ENCODE data around the gene NAV1.
"Not testable (repeated sequence)": the region's sequence is repeated elsewhere in the genome, so short reads cannot be mapped to it uniquely, and the experiment has no call there.

The NAV1 gene
- long read RNA-seq, partial matches to known transcripts = 2 of 7 reads
- long read RNA-seq, other reads (novel, unspliced or antisense) = 5 of 7 reads

- TF ChIP-seq GABPA (IDR thresholded peaks at IDR 0.05; ENCODE audit: low read depth) (no peak), CTCF (IDR thresholded peaks at IDR 0.05; ENCODE audit: insufficient read depth, low read length) (no peak), SPI1 (IDR thresholded peaks at IDR 0.05; ENCODE audit: borderline replicate concordance, low read depth) (no peak), REST (IDR thresholded peaks at IDR 0.05; ENCODE audit: insufficient replicate concordance, low read depth) (no peak), POLR2AphosphoS5 (IDR thresholded peaks at IDR 0.05; ENCODE audit: low read depth) (no peak)
- Histone ChIP-seq H3K4me3 (replicated peaks; ENCODE audit: insufficient read depth, low read length) (peak within 1 kb of the TSS; percentile 26), H3K27me3 (ENCODE audit: insufficient read depth, poor library complexity, severe bottlenecking) (peaks cover 52% of the 10 kb centered on the region), H3K27ac (replicated peaks) (no peak within 1 kb of the TSS)
- peak; percentile 14 to 21 for DNase-seq (ENCODE audit: low read depth in 1 of 2, low spot score in 1 of 2)
Observed at GRCh38 chr1:201538612-201539551, at the start of gene NAV1. NAV1 (plus strand) TSS chr1:201539127; CDS start chr1:201622885, 83,758 bp downstream.

DNA sequence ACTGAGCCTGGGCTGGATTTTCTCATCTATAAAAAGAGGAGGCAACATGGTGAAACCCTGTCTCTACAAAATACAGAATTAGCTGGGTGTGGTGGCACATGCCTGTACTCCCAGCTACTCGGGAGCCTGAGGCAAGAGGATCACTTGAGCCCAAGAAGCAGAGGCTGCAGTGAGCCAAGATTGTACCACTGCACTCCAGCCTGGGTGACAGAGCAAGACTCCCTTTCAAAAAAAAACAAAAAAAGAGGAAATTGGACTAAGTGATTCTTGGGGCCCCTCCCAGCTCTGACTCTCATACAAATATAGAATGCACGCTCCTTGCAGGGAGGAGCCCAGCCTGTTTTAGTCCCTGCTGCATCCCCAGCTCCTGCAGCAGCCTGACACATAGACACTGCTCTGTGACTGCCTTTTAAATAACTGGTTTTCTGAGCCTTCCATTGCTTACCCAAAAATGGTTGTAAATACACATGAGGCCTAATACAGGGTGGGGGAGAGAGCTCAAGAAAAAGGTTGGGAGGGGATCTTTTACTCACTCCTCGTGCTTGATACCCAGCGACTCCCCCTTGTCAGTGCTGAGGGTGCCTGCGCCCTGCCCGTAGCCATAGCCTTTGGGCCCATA lies 49.2 kb upstream of the NAV1 start:
- DNase-seq (ENCODE audit: low read depth in 1 of 2, low spot score in 1 of 2) = peak in 1 of 2 experiments; percentile 6
- H3K4me3 ChIP-seq (replicated peaks; ENCODE audit: insufficient read depth, low read length) = no peak overlapping the region
- TF ChIP-seq SPI1 (IDR thresholded peaks at IDR 0.05; ENCODE audit: borderline replicate concordance, low read depth) (peak; percentile 35; the same call in 1 of the 2 replicates), GABPA (IDR thresholded peaks at IDR 0.05; ENCODE audit: low read depth) (no peak)
- no peaks in the 10 kb centered on the region for H3K27me3 ChIP-seq (ENCODE audit: insufficient read depth, poor library complexity, severe bottlenecking)
- no peak overlapping the region for H3K27ac ChIP-seq (replicated peaks)

DNA sequence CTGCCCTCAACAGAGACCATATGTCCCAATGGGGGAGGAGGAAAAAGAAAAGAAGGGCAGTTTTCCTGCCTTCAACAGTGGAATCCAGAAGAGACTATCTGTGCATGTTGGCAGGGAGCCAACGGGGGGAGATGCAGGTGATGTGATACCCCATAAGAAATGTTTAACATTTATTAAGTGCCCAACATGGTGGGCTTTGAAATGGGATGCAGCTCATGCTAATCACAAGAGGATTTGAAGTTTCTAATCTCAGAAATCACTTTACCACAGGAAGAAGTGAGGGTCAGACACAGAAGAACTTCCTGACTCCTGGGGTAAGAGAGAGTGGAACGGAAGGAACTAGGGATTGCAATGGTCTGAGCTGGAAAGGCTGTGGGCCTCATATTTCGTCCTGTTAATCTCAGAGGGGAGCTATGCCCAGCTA lies 48.2 kb upstream of the NAV1 start:
- Histone ChIP-seq H3K27me3 (ENCODE audit: insufficient read depth, poor library complexity, severe bottlenecking) (no peaks in the 10 kb centered on the region), H3K4me3 (replicated peaks; ENCODE audit: insufficient read depth, low read length) (no peak overlapping the region), H3K27ac (replicated peaks) (no peak overlapping the region)
- no peak for DNase-seq (ENCODE audit: low read depth in 1 of 2, low spot score in 1 of 2)
- no peak for TF ChIP-seq SPI1 (IDR thresholded peaks at IDR 0.05; ENCODE audit: borderline replicate concordance, low read depth)
- TF ChIP-seq REST (IDR thresholded peaks at IDR 0.05; ENCODE audit: insufficient replicate concordance, low read depth) = no peak
- no peak for TF ChIP-seq GABPA (IDR thresholded peaks at IDR 0.05; ENCODE audit: low read depth)
- no peak for TF ChIP-seq POLR2AphosphoS5 (IDR thresholded peaks at IDR 0.05; ENCODE audit: low read depth)

- DNase-seq (ENCODE audit: low read depth in 1 of 2, low spot score in 1 of 2) = no peak
- TF ChIP-seq REST (IDR thresholded peaks at IDR 0.05; ENCODE audit: insufficient replicate concordance, low read depth) = no peak
- TF ChIP-seq POLR2AphosphoS5 (IDR thresholded peaks at IDR 0.05; ENCODE audit: low read depth) = no peak
- TF ChIP-seq CTCF (IDR thresholded peaks at IDR 0.05; ENCODE audit: insufficient read depth, low read length) = no peak
- TF ChIP-seq SPI1 (IDR thresholded peaks at IDR 0.05; ENCODE audit: borderline replicate concordance, low read depth) = no peak
- TF ChIP-seq GABPA (IDR thresholded peaks at IDR 0.05; ENCODE audit: low read depth) = no peak
- Histone ChIP-seq H3K4me3 (replicated peaks; ENCODE audit: insufficient read depth, low read length) (no peak overlapping the region), H3K27me3 (ENCODE audit: insufficient read depth, poor library complexity, severe bottlenecking) (no peaks in the 10 kb centered on the region), H3K27ac (replicated peaks) (no peak overlapping the region)
Observed at GRCh38 chr1:201491896-201492511, 46.9 kb upstream of the NAV1 start.

GRCh38 chr1:201493026-201493656 lies 45.8 kb upstream of the NAV1 start:
- not testable (repeated sequence) for H3K27me3 ChIP-seq (ENCODE audit: insufficient read depth, poor library complexity, severe bottlenecking); H3K27ac ChIP-seq (replicated peaks); DNase-seq (ENCODE audit: low read depth in 1 of 2, low spot score in 1 of 2)

More at GRCh38 chr1:201493026-201493656, 45.8 kb upstream of the NAV1 start:
- H3K4me3 ChIP-seq (replicated peaks; ENCODE audit: insufficient read depth, low read length) = not testable (repeated sequence)

Measured in HL-60 (cell line).